GM21717 (cell line): ENCODE measurements around the gene MOB3B.
A peak's percentile ranks its signal among the peaks of the same experiment; 100 is the strongest.

Experiments
- ATAC-seq: cut with Tn5 transposase; IDR thresholded peaks from one replicate; pipeline ENCODE4 v1.9.1; 2021; ENCODE audit warnings: mild to moderate bottlenecking, moderate library complexity; ENCODE audit not compliant: unreplicated experiment

MOB3B gene

GRCh38 chr9:27344776-27345175 is 184.8 kb downstream of the MOB3B start:
- ATAC-seq = no peak

- ATAC-seq = no peak
These were observed 187.9 kb downstream of the MOB3B start for GRCh38 chr9:27341545-27342294.

- no peak for ATAC-seq
These were observed 188.6 kb downstream of the MOB3B start for GRCh38 chr9:27340961-27341511.

DNA sequence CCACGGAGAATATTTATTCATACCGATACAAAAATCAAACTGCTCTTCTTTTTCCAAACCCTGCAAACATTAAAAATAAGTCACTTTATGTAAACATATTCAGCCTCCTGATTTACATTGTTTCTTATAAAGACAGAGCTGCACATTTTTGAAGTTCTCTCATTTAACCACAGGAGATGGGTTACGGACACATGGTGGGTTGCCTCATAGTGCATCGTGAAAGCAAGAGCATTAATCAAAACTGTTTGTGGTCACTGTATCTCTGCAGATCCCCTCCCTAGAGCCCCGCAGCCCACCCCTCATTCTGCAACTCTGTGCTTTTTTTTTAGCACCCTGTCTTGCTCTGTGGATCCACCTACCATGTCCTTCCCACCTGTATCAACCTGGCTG is 189.3 kb downstream of the MOB3B start:
- ATAC-seq = no peak

DNA sequence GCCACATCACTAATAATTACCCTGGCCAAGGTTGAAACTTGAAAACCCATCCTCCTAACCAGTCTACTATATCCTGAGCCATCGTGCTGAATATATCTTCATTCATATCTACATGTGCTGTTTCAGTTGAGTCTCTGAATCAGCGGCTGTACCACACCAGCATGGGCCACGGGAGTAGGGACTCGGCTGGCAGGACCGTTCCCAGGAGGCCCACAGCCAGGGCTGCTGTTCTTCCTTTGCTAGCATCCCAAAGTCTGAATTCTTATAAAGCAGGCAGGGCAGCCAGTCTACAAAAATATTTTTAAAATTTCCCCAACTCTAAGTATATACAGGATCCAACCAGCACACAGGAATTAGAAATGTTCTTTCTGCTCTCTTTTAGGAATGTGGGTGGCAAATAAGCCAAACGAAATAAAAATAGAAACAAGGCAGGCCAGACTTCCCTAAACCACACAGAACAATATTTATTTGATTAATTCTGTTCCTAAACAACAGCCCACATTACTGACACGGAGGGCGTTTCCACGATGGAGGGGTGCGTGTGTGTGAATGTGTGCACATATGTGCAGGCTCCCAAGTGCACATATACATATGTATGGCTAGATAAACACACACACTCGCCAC is 189.8 kb downstream of the MOB3B start:
- no peak for ATAC-seq

GRCh38 chr9:27338527-27338903 is 191.1 kb downstream of the MOB3B start:
- ATAC-seq = no peak

GRCh38 chr9:27337833-27338526 is 191.6 kb downstream of the MOB3B start:
- ATAC-seq = no peak

- ATAC-seq = no peak
These were observed 192.4 kb downstream of the MOB3B start for GRCh38 chr9:27337236-27337635.

- no peak for ATAC-seq
These were observed 192.8 kb downstream of the MOB3B start for GRCh38 chr9:27336829-27337228.

GRCh38 chr9:27336126-27336525 is 193.5 kb downstream of the MOB3B start:
- no peak for ATAC-seq

DNA sequence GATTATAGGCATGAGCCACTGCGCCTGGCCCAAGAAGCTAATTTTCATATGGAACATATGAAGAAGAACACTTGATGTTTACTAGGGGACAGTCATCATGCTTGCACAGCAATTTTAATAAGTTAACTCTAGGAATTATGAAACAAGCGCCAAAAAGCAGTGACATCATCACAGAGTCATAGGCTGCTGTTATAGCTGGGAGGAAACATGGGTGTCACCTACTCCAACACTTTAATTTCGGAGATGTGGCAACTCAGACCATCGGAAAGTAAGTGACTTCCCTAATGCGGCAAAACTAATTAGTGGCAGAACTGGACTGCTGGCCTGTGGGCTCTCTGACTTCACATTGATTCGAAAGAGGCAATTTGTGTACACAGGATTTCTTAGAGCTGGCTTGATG is 194.5 kb downstream of the MOB3B start:
- no peak for ATAC-seq

- ATAC-seq = peak; percentile 74
These were observed 196.2 kb downstream of the MOB3B start for GRCh38 chr9:27333241-27334052.

DNA sequence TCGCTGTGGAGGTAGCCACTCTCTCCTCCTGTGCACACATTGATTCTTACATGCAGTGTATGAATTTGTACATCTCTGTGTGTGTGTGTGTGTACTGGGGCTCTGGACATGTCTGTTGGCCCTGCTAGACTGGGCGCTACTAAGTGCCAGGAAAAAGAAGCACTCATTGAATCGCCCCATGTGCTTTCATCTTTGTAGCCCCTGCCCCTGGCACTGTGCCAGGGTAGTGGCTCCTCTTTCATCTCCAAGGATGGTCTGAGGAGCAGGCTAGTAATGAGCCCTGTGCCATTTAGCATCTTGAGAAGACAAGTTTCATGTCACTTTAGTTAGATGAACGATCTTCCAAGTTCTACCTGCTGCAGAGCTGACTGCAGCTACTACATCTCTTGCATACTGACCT is 198.2 kb downstream of the MOB3B start:
- ATAC-seq = no peak

GRCh38 chr9:27329291-27329690 is 200.3 kb downstream of the MOB3B start:
- no peak for ATAC-seq

- no peak for ATAC-seq
These were observed 201.1 kb downstream of the MOB3B start for GRCh38 chr9:27328483-27328882.

DNA sequence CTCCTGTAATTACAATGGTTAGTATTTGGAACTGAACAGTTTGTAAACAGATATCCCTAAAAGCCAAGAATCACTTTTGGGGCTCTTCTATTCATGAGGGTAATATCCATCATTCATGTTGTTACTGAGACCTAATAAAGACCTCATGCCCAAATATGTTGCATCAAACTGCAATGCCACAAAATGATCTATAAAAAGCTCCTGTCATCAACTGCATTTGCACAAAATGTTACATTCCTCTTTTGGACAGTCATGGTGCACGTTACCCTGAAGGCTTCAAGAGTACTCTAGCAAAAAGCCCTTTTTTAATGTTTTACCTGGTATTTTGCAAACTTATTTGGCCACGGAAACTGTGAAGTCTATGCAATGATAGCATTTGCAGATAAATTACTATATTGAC is 218.4 kb downstream of the MOB3B start:
- ATAC-seq = no peak

DNA sequence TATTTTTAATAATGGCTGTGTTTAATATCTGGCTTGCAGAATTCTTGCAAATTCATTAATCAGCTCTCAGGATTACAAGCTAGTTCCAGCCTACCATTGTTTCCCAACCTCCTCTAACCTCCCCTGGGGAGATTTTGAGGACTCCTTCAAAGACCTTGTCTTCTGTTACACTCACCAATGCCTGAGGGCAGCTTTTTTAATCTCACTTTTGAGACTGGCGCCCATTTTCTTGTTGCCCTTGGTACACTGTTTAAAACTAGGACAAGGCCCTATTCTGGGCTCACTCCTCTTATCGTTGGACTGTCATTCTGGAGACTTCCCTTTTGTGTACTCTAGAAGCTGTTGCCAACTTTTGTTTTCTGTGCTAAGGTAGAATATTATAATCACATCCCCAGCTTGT is 219.0 kb downstream of the MOB3B start:
- ATAC-seq = no peak

GRCh38 chr9:27308691-27309390 is 220.8 kb downstream of the MOB3B start:
- ATAC-seq = no peak

DNA sequence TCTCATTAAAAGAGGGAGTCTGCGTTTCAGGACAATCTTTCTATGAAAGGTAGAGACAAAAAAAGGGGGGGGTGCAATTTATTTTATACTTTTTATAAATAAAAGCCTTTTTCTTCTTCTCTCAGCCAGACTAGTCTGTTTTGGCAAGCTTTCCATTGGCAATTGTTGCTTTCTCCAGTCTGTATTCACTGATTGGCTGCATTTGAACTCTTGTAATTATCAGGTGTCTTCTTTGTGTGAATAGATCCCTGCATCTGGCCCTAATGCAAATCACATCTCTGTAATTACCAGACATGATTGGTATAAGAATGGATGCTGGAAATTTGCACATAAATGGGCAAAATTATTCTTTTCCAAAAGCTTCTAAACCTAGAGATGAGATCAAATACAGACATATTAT is 225.1 kb downstream of the MOB3B start:
- no peak for ATAC-seq

GRCh38 chr9:27303219-27303618 is 226.4 kb downstream of the MOB3B start:
- no peak for ATAC-seq
